IPS-20b (cell line): ENCODE results near the gene GFPT1.
"Not testable (repeated sequence)": the region's sequence is repeated elsewhere in the genome, so short reads cannot be mapped to it uniquely, and the experiment has no call there.

ENCODE experiments used
- H3K27ac ChIP-seq: one replicate; pipeline ENCODE4 v1.5.1; 2013; ENCODE audit warnings: low read length
- H3K27me3 ChIP-seq: 2 replicates; pipeline ENCODE4 v1.6.1; 2013; ENCODE audit warnings: mild to moderate bottlenecking, low read length, inconsistent platforms; ENCODE audit not compliant: insufficient read depth
- H3K36me3 ChIP-seq: 2 replicates; pipeline ENCODE4 v1.6.1; 2013; ENCODE audit warnings: low read depth, mild to moderate bottlenecking, inconsistent platforms, low read length, moderate library complexity; ENCODE audit not compliant: insufficient read depth
- H3K4me1 ChIP-seq: 2 replicates; pipeline ENCODE4 v1.6.1; 2013; ENCODE audit warnings: mild to moderate bottlenecking, control low read depth, inconsistent platforms, low read length, moderate library complexity; ENCODE audit not compliant: insufficient read depth
- H3K4me3 ChIP-seq: 2 replicates; pipeline ENCODE4 v1.5.1; 2013; ENCODE audit warnings: mild to moderate bottlenecking, low read length, inconsistent platforms
- H3K9ac ChIP-seq: 2 replicates; pipeline ENCODE4 v1.6.1; 2013; ENCODE audit warnings: low read depth, mild to moderate bottlenecking, inconsistent platforms, low read length, moderate library complexity
- H3K9me3 ChIP-seq: 2 replicates; pipeline ENCODE4 v1.6.1; 2013; ENCODE audit warnings: mild to moderate bottlenecking, low read depth, low read length, inconsistent platforms; ENCODE audit not compliant: insufficient read depth

Gene GFPT1

DNA sequence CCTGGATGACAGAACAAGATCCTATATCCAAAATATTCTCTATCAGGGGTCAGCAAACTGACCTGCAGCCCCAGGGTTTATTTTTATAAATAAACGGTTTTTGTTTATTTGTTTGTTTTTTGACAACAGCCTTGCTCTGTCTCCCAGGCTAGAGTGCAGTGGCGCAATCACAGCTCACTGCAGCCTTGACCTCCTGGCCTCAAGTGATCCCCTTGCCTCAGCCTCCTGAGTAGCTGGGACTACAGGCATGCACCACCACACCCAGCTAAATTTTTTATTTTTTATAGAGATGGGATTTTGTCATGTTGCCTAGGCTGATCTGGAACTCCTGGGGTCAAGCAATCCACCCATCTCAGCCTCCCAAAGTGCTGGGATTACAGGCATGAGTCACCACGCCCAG is 32.1 kb downstream of the GFPT1 start:
- Histone ChIP-seq H3K4me1 (peaks cover 20% of the 10 kb centered on the region), H3K36me3 (peaks cover 81% of the 10 kb centered on the region)
- H3K9ac ChIP-seq, H3K9me3 ChIP-seq, H3K27me3 ChIP-seq, H3K27ac ChIP-seq, H3K4me3 ChIP-seq: not testable (repeated sequence)

GRCh38 chr2:69353360-69353759 is 33.7 kb downstream of the GFPT1 start:
- peaks cover 81% of the 10 kb centered on the region for H3K36me3 ChIP-seq
- H3K4me1 ChIP-seq, result peaks cover 4% of the 10 kb centered on the region
- no peaks in the 10 kb centered on the region for H3K27me3 ChIP-seq
- no peak overlapping the region for H3K27ac ChIP-seq
- no peak overlapping the region for H3K4me3 ChIP-seq
- no peaks in the 10 kb centered on the region for H3K9me3 ChIP-seq
- no peak overlapping the region for H3K9ac ChIP-seq

DNA sequence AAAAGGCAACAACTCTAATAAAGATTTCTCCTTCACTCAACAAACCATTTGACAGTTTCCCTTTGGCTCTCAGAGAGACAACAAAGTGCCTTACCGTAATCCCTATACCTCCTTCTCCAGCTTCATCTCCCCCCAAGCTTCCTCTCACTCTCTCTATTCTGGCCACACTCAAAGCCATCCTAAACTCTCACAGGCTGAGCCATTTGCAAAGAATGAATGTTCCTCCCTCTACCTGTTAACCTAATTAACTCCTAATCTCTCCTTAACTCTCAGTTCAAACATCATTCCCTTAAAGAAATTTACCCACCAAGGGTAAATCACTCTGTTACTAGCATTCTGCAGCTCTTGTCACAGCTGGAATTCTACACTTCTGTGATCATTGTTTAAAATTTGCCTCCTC is 38.2 kb downstream of the GFPT1 start:
- Histone ChIP-seq H3K4me3 (no peak overlapping the region), H3K36me3 (peaks cover 81% of the 10 kb centered on the region), H3K9ac (no peak overlapping the region), H3K27me3 (no peaks in the 10 kb centered on the region), H3K4me1 (no peaks in the 10 kb centered on the region), H3K27ac (no peak overlapping the region), H3K9me3 (no peaks in the 10 kb centered on the region)

- no peaks in the 10 kb centered on the region for H3K27me3 ChIP-seq
- H3K9me3 ChIP-seq, result no peaks in the 10 kb centered on the region
- no peaks in the 10 kb centered on the region for H3K4me1 ChIP-seq
- no peak overlapping the region for H3K27ac ChIP-seq
- no peak overlapping the region for H3K9ac ChIP-seq
- no peak overlapping the region for H3K4me3 ChIP-seq
- peaks cover 96% of the 10 kb centered on the region for H3K36me3 ChIP-seq
Observed at GRCh38 chr2:69345434-69345833, 41.6 kb downstream of the GFPT1 start.

DNA sequence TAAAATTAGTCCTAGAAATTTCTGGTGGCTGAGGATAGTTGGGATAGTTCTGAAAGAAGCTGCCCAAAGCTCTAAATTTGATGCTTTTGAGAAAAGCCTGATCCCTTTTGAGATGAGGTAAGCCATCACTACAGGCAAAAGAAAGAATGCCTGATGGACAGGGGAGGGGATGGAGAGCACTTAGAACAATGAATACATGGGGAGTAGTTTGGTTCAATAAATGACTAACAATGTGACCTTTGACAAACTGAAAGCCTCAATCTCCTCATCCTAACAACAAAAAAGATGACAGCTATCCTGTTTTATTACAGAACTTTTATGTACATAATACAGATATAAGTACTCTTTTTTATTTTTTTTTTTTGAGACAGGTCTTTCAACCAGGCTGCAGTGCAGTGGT is 42.7 kb downstream of the GFPT1 start:
- Histone ChIP-seq H3K9me3 (no peaks in the 10 kb centered on the region), H3K27me3 (no peaks in the 10 kb centered on the region), H3K36me3 (peaks cover 98% of the 10 kb centered on the region), H3K9ac (no peak overlapping the region), H3K4me3 (no peak overlapping the region), H3K27ac (no peak overlapping the region), H3K4me1 (no peaks in the 10 kb centered on the region)

- Histone ChIP-seq H3K9ac (no peak overlapping the region), H3K4me1 (no peaks in the 10 kb centered on the region), H3K9me3 (no peaks in the 10 kb centered on the region), H3K27ac (no peak overlapping the region), H3K27me3 (no peaks in the 10 kb centered on the region), H3K36me3 (peaks cover 94% of the 10 kb centered on the region), H3K4me3 (no peak overlapping the region)
Observed at GRCh38 chr2:69340101-69340775, 46.8 kb downstream of the GFPT1 start.

- H3K27me3 ChIP-seq, result no peaks in the 10 kb centered on the region
- no peaks in the 10 kb centered on the region for H3K9me3 ChIP-seq
- no peak overlapping the region for H3K27ac ChIP-seq
- H3K4me3 ChIP-seq, result no peak overlapping the region
- no peak overlapping the region for H3K9ac ChIP-seq
- peaks cover 71% of the 10 kb centered on the region for H3K36me3 ChIP-seq
- no peaks in the 10 kb centered on the region for H3K4me1 ChIP-seq
Observed at GRCh38 chr2:69335311-69335710, 51.7 kb downstream of the GFPT1 start.

GRCh38 chr2:69333352-69333751 is 53.7 kb downstream of the GFPT1 start:
- Histone ChIP-seq H3K27me3 (no peaks in the 10 kb centered on the region), H3K4me3 (no peak overlapping the region), H3K27ac (no peak overlapping the region), H3K9me3 (no peaks in the 10 kb centered on the region), H3K36me3 (peaks cover 72% of the 10 kb centered on the region), H3K4me1 (no peaks in the 10 kb centered on the region), H3K9ac (no peak overlapping the region)

GRCh38 chr2:69330781-69331180 is 56.2 kb downstream of the GFPT1 start:
- H3K4me3 ChIP-seq, result no peak overlapping the region
- H3K27ac ChIP-seq, result no peak overlapping the region
- H3K9ac ChIP-seq, result no peak overlapping the region
- no peaks in the 10 kb centered on the region for H3K4me1 ChIP-seq
- no peaks in the 10 kb centered on the region for H3K9me3 ChIP-seq
- no peaks in the 10 kb centered on the region for H3K27me3 ChIP-seq
- H3K36me3 ChIP-seq, result peaks cover 76% of the 10 kb centered on the region

GRCh38 chr2:69322631-69323030 is 64.4 kb downstream of the GFPT1 start:
- H3K27me3 ChIP-seq, result no peaks in the 10 kb centered on the region
- H3K36me3 ChIP-seq, result peaks cover 42% of the 10 kb centered on the region
- H3K27ac ChIP-seq, result no peak overlapping the region
- H3K4me1 ChIP-seq, result no peaks in the 10 kb centered on the region
- no peak overlapping the region for H3K4me3 ChIP-seq
- no peak overlapping the region for H3K9ac ChIP-seq
- no peaks in the 10 kb centered on the region for H3K9me3 ChIP-seq

DNA sequence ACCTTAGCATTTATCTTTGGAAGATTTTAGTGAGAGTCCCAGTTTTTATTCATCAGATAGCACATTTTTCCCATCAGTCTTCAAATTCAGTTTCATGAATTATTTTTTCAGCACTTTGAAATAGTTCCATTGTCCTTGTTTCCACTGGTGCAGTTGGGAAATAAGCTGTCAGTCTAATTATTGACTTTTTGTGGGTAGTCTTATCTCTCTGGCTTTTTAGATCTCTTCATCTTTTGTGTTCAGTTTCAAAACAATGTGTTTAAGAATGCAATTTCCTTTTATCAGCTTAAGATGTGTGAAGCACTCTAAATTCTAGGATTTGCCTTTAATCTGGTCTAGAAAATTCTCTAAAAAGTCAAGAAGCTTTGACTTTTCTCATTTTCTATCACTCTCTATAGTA is 70.5 kb downstream of the GFPT1 start:
- Histone ChIP-seq H3K36me3 (no peaks in the 10 kb centered on the region; the same call in 1 of the 2 replicates), H3K9ac (no peak overlapping the region), H3K4me3 (no peak overlapping the region), H3K27me3 (no peaks in the 10 kb centered on the region), H3K27ac (no peak overlapping the region), H3K4me1 (no peaks in the 10 kb centered on the region), H3K9me3 (peaks cover 3% of the 10 kb centered on the region; the same call in 1 of the 2 replicates)

- no peak overlapping the region for H3K9ac ChIP-seq
- H3K27me3 ChIP-seq, result no peaks in the 10 kb centered on the region
- H3K27ac ChIP-seq, result no peak overlapping the region
- H3K9me3 ChIP-seq, result peaks cover 3% of the 10 kb centered on the region; the same call in 1 of the 2 replicates
- H3K4me3 ChIP-seq, result no peak overlapping the region
- H3K36me3 ChIP-seq, result no peaks in the 10 kb centered on the region
- H3K4me1 ChIP-seq, result no peaks in the 10 kb centered on the region
Observed at GRCh38 chr2:69315160-69315761, 71.8 kb downstream of the GFPT1 start.
